Left lobe of liver (tissue), 2 donors: ENCODE measurements around the gene DNAAF5. TPM values are rescaled to one million over a fixed set of nuclear protein-coding genes. Genes with fewer than 3 reads are reported as not detected.
"Not testable (repeated sequence)": the region's sequence is repeated elsewhere in the genome, so short reads cannot be mapped to it uniquely, and the experiment has no call there.

Experiments
- ATAC-seq: fragments of 200-7000 bp; cut with Tn5 transposase; one replicate; pipeline ENCODE4 v1.9.1; 2020; ENCODE audit warnings: mild to moderate bottlenecking, moderate library complexity
- DNase-seq: peaks from one replicate; pipeline ENCODE4 v3.0.0-alpha.2; 2020; ENCODE audit warnings: low spot score
- total RNA-seq: library from RNA; stranded (reverse); gene quantifications from one replicate; pipeline ENCODE4 v1.2.1, GENCODE V29; 2021
- donor health status: DM: no; HTN: no; CAD: no; lungs with moderate emphysema.
- donor health status: DM: no; HTN: yes; CAD: no.

The DNAAF5 gene
- total RNA-seq, 1 donor from 2014 or later: 10.0 TPM

DNA sequence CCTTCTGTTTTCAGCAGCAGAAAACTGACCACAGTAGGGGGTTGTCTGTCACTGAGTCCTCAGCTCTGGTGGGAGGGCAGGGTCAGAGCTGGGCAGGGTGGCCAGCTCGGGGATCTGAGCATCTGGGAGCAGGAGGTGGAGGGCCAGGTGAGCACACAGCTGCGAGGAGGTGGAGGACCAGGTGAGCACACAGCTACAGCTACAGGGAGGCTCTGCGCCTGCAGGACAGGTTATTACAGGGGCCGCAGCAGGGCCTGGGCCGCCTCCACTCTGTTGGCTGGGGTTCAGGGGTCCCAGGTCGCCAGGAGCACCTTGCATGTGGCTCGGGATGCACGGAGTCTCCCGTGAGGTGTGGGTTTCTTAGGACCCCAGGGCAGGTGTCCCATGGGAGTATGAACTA, 53.0 kb downstream of the DNAAF5 start:
- ATAC-seq: no peak
- DNase-seq: no peak

GRCh38 chr7:780081-780480, 53.6 kb downstream of the DNAAF5 start:
- DNase-seq: no peak

GRCh38 chr7:780516-780915, 54.0 kb downstream of the DNAAF5 start:
- no peak for ATAC-seq
- DNase-seq: no peak

More at GRCh38 chr7:780081-780480, 53.6 kb downstream of the DNAAF5 start:
- no peak for ATAC-seq

- DNase-seq: no peak
- no peak for ATAC-seq
Measured at GRCh38 chr7:781186-781849, 54.8 kb downstream of the DNAAF5 start.

- DNase-seq (no peak), ATAC-seq (no peak)
Measured at GRCh38 chr7:781936-782529, 55.5 kb downstream of the DNAAF5 start.

DNA sequence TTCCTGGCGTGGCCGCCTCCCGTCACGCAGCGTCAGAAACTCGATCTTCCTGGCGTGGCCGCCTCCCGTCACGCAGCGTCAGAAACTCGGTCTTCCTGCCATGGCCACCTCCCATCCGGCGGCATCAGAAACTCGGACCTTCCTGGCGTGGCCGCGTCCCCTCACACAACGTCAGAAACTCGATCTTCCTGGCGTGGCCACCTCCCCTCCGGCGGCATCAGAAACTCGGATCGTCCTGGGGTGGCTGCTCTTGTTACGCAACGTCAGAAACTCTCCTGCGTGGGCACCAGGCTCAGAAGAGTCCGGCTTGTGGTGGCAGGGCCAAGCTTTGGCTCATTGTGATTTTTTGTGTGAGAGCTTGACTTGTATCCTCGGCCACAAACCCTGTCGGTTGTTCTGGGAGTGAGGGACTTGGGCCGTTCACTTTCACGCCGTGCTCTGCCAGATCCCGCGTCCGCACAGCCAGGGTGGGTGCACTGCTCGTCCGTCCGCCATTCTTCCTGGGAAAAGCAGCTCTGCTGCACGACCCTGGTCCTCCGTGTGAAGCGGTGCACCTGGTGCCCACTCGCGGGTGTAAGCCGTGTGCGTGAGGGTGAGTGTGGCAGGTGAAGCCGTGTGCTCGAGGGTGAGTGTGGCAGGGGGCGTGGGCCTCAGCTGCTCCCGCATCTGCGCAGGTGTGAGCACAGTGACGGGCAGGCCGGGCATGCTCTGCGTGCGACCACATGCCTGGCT, 56.4 kb downstream of the DNAAF5 start:
- DNase-seq: no peak
- no peak for ATAC-seq

GRCh38 chr7:783556-784490, 57.3 kb downstream of the DNAAF5 start:
- DNase-seq: no peak

GRCh38 chr7:784971-785370, 58.5 kb downstream of the DNAAF5 start:
- DNase-seq (no peak), ATAC-seq (no peak)

More at GRCh38 chr7:783556-784490, 57.3 kb downstream of the DNAAF5 start:
- ATAC-seq: no peak

DNA sequence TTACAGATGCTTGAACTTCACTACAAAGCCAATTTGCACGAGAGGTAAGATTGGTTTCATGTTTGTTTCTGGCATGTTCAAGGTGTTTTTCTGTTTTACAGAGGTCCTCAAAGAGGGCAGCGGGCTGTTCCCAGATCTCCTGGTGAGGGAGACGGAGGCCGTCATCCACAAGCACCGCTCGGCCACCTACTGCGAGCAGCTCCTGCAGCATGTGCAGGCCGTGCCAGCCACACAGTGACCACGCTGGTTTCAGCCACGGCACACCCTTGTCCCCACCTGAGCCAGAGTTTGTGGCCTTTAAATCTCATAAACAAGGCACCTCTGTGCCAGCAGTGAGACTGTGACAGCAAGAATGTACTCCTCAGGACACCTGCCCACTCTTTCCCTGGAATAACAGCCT, 58.9 kb downstream of the DNAAF5 start:
- no peak for ATAC-seq
- DNase-seq: no peak

- peak; percentile 73 for DNase-seq
- peak; percentile 97 for ATAC-seq
Measured at GRCh38 chr7:786472-787255, 60.2 kb downstream of the DNAAF5 start.

DNA sequence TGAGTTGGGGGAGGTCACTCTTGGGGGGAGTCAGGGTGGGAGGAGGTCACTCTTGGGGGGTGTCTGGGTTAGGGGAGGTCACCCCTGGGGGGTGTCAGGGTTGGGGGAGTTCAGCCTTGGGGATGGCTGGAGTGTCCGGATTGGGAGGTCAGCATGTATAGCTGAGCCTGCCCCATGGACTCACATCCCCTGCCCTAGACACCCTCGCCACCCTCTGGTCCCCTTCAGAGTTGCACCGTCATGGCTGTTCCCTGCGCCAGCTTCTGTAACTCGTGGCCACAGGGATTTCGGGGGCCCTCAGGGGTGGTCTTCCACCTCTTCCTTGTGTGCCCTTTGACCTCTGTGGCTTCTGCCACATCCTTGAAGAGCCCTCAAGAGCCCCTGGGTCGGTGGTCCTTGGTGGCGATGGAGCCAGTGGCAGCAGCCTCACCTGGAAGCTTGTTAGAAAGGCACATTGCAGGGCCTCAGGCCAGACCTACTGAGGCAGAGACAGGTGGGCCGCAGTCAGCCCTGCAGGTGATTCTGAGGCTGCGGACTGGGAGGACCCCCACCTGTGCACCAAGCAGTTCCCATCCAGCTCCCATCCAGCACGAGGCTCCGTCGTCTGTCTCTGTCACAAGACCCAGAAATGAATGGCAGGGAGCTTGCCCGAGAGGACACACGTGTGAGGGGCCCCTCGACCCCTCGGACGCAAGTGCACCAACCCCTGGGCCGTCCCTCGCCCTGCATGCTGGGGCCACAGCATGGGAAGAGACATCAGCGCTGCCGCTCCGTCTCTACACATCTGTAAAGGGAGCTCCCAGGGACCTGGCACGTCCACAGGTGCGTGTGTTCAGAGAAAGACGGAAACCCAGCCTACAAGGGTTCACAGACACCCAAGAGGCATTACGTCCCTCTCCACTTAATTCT, 61.1 kb downstream of the DNAAF5 start:
- no peak for ATAC-seq
- no peak for DNase-seq

DNA sequence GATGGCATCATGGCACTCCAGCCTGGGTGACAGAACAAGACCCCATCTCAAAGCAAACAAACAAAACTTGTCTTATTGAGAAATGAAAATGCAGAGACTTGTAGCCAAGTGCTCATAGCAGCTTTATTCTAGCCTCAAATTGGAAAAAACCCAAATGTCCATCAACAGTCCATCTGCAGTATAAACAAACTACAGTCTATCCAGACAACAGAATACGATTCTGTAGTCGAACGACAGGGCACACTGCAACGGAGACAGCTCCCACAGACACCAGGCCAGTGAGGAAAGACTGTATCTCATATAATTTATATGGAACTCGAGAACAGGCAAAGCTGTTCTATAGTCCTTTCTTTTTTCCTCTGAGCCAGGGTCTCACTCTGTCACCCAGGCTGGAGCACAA, 65.0 kb downstream of the DNAAF5 start:
- ATAC-seq: no peak

GRCh38 chr7:794207-794606, 67.7 kb downstream of the DNAAF5 start:
- DNase-seq (no peak), ATAC-seq (no peak)

More for the DNA sequence above, 65.0 kb downstream of the DNAAF5 start:
- DNase-seq: no peak

DNA sequence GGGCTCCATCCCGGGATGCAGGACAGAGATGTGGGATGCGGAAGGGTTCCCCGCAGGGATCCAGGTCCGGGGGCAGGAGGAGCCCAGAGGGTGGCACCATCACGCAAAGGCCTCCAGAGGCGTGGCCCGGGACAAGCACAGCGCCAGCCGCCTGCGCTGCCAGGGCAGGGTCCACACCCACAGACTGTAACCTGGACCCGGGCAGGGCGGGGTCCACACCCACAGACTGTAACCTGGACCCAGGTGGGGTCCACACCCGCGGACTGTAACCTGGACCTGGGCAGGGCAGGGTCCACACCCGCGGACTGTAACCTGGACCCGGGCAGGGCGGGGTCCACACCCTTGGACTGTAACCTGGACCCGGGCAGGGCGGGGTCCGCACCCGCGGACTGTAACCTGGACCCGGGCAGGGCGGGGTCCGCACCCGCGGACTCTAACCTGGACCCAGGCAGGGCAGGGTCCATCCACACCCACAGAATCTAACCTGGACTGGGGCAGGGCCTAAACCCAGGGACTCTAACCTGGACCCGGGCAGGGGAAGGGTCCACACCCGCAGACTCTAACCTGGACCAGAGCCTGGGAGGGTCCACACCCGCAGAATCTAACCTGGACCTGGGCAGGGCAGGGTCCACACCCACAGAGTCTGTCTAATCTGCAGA, 68.3 kb downstream of the DNAAF5 start:
- ATAC-seq (no peak), DNase-seq (no peak)

GRCh38 chr7:796434-797169, 70.1 kb downstream of the DNAAF5 start:
- ATAC-seq, DNase-seq: not testable (repeated sequence)

GRCh38 chr7:798921-799470, 72.5 kb downstream of the DNAAF5 start:
- DNase-seq (no peak), ATAC-seq (no peak)

DNA sequence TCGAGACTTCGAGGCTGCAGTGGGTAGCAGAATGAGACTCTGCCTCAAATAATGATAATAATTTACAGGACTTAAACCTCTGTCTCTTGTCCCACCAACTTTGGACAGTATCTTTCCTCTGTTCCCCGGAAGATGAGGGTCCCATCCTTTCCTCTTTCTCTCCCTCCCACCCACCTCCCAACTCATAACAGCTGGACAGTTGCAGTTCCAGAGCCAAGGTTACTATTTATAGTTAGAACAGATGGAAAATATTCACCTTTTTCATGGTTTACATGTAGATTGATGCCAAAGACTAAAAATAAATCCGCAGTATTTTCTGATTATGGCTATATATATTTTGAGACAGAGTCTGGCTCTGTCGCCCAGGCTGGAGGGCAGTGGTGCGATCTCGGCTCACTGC, 74.2 kb downstream of the DNAAF5 start:
- ATAC-seq: no peak
- no peak for DNase-seq

- DNase-seq: not testable (repeated sequence)
Measured at GRCh38 chr7:801351-801750, 74.9 kb downstream of the DNAAF5 start.

More at GRCh38 chr7:801351-801750, 74.9 kb downstream of the DNAAF5 start:
- not testable (repeated sequence) for ATAC-seq
